Measurements from ENCODE around the gene RUNX2. TPM values are rescaled to one million over a fixed set of nuclear protein-coding genes. Genes with fewer than 3 reads are reported as not detected.

Gene RUNX2
- total and polyA plus RNA-seq, 12 donors = 0.20 to 3.0 (median 1.6) TPM

- intact Hi-C loops (cut with DNase I) = no loop called here
- no peak overlapping the region for H3K27ac ChIP-seq
- peaks cover 0 to 2% (median 0%) of the 10 kb centered on the region in 9 donors for H3K4me1 ChIP-seq
- no peak overlapping the region for H3K4me3 ChIP-seq
- TF ChIP-seq CTCF (IDR thresholded peaks at IDR 0.05) = no peak
- no peaks in the 10 kb centered on the region for H3K36me3 ChIP-seq
- ATAC-seq (no peak), DNase-seq (no peak)
- no peaks in the 10 kb centered on the region for H3K9me3 ChIP-seq
- WGBS, 2 donors = 84 to 91% methylated on average over 5 of the region's 5 CpGs
- H3K27me3 ChIP-seq = no peaks in the 10 kb centered on the region
Measured at GRCh38 chr6:45625191-45625664, 297.1 kb downstream of the RUNX2 start.

DNA sequence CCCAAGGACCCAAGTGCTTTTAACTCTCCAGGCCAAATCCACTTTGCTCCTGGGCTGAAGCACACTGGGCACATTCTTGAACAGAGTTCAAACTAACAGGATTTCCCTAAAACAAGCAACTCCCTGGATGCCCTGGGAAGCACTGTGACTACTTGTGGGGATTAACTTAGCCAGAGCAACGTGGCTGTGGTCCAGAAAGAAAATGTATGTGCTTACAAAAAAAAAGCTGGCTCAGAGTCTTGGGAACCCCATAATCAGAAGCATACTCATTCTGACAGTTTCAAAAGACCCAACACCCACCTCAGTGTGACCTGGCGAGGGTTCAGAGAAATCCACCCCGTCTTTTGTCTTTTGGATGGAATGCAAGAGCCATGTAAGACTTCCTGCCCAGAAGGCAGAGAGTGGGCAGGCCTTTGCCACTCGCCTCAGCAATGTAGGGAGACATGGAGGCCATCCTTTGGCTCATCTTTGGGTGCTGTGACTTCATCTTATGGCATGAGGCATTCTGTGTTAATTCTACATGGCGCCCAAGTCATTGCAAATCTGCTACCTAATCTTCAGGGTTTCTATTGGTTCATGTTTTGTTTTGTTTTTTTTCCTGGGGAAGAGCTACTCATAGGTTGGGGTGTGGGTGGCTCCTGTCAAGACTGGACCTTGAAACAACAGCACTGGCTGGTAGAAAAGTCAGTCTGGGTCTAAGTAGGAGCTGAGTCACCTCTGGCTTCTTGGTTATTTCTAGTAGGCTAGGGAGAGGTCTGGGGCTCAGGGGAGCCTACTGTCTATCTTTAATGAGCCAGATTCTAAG is 298.2 kb downstream of the RUNX2 start:
- TF ChIP-seq CTCF (IDR thresholded peaks at IDR 0.05) = no peak
- H3K4me3 ChIP-seq = no peak overlapping the region
- ATAC-seq (no peak), DNase-seq (no peak)
- H3K27ac ChIP-seq = no peak overlapping the region
- intact Hi-C loops (cut with DNase I) = no loop called here
- H3K4me1 ChIP-seq = no peaks in the 10 kb centered on the region
- WGBS, 2 donors = 74 to 79% methylated on average over 5 of the region's 5 CpGs
- H3K36me3 ChIP-seq = no peaks in the 10 kb centered on the region
- H3K27me3 ChIP-seq = no peaks in the 10 kb centered on the region
- H3K9me3 ChIP-seq = no peaks in the 10 kb centered on the region

- Histone ChIP-seq H3K9me3 (no peaks in the 10 kb centered on the region), H3K36me3 (no peaks in the 10 kb centered on the region), H3K4me3 (no peak overlapping the region), H3K27me3 (no peaks in the 10 kb centered on the region), H3K4me1 (no peaks in the 10 kb centered on the region), H3K27ac (no peak overlapping the region)
- no peak for TF ChIP-seq CTCF (IDR thresholded peaks at IDR 0.05)
- DNase-seq (no peak), ATAC-seq (no peak)
- intact Hi-C loops (cut with DNase I) = no loop called here
- WGBS, 2 donors = 75 to 87% methylated on average over 2 of the region's 2 CpGs
Measured at GRCh38 chr6:45630314-45630713, 302.2 kb downstream of the RUNX2 start.

DNA sequence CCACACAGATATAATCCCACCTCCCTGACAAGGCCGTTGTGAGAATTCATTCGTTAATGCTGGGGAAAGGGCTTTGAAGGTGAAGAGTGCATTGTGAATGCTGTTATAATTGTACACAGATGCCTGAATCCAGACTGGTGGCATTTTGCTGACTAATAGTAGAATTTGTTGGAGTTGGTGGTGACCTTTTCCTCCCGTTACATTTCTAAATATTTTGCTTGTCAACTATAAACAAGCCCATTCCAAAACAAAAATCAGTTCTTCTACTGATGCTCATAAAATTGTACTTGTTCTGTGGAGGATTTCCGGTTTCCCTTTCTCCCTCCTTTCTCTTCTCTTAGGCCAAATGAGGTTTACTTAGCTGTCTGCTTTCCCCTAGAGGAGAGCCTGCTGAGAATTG is 302.7 kb downstream of the RUNX2 start:
- ATAC-seq (no peak), DNase-seq (no peak)
- WGBS, 2 donors = 77 to 86% methylated on average over 4 of the region's 4 CpGs
- TF ChIP-seq CTCF (IDR thresholded peaks at IDR 0.05) = no peak
- Histone ChIP-seq H3K27me3 (peaks cover 0 to 2% (median 0%) of the 10 kb centered on the region in 7 donors), H3K4me1 (no peaks in the 10 kb centered on the region), H3K4me3 (no peak overlapping the region), H3K27ac (no peak overlapping the region), H3K9me3 (no peaks in the 10 kb centered on the region), H3K36me3 (no peaks in the 10 kb centered on the region)
- intact Hi-C loops (cut with DNase I) = no loop called here
